ENCODE results near the gene MCHR1. TPM values are rescaled to one million over a fixed set of nuclear protein-coding genes. Genes with fewer than 3 reads are reported as not detected.

Gene MCHR1
- 0.51 and 0.99 TPM in 2 replicates for total RNA-seq
- 0.20 and 0.94 TPM in 2 replicates for polyA plus RNA-seq
- 0.10 and 0.53 TPM in 2 replicates for polyA plus RNA-seq (2012)
- polyA minus RNA-seq (ENCODE audit: low replicate concordance): not detected in 2 replicates

- no peaks in the 10 kb centered on the region for H3K36me3 ChIP-seq (ENCODE audit: control insufficient read depth, insufficient read depth, low read length)
- peak in 1 of 2 donors; percentile 35 for DNase-seq (ENCODE audit: low read depth in 2 of 2)
- peak within 1 kb of the TSS; percentile 38 for H2AFZ ChIP-seq (ENCODE audit: low read length)
- H4K20me1 ChIP-seq (ENCODE audit: control insufficient read depth, extremely low read depth, insufficient read depth, low read length): no peaks in the 10 kb centered on the region
- H3K4me1 ChIP-seq (ENCODE audit: control insufficient read depth, extremely low read depth, insufficient read depth, low read length): peaks cover 8% of the 10 kb centered on the region
- no peaks in the 10 kb centered on the region for H3K9me3 ChIP-seq (ENCODE audit: control insufficient read depth, insufficient read depth, low read depth, low read length)
- H3K4me3 ChIP-seq (replicated peaks in 1 of 4; ENCODE audit: control extremely low read depth in 1 of 4, insufficient read depth in 1 of 4, low read depth in 3 of 4, low read length in 4 of 4): peak within 1 kb of the TSS in 1 of 4 experiments; percentile 37
- TF ChIP-seq CTCF (conservative IDR thresholded peaks at IDR 0.05 in 1 of 2, IDR thresholded peaks at IDR 0.05 in 1 of 2; ENCODE audit: low read depth in 1 of 2, low read length in 2 of 2) (no peak), EZH2 (IDR thresholded peaks at IDR 0.05; ENCODE audit: low read length, missing control alignments) (peak; percentile 51)
- H3K27ac ChIP-seq (ENCODE audit: insufficient read depth, low read length): no peak within 1 kb of the TSS
- H3K27me3 ChIP-seq (ENCODE audit: control insufficient read depth, insufficient read depth, low read length): no peaks in the 10 kb centered on the region
- H3K79me2 ChIP-seq (ENCODE audit: control insufficient read depth, insufficient read depth, low read length): no peaks in the 10 kb centered on the region
- no peak within 1 kb of the TSS for H3K9ac ChIP-seq (ENCODE audit: insufficient read depth, low read length)
- H3K4me2 ChIP-seq (ENCODE audit: extremely low read depth, insufficient read depth, low read length): peak within 1 kb of the TSS; percentile 85
These were observed at the start of gene MCHR1 for GRCh38 chr22:40679249-40679963. TSS of gene MCHR1 (plus strand) at chr22:40679484. CDS start at chr22:40679653, 169 bp downstream.

- Histone ChIP-seq H3K27me3 (ENCODE audit: control insufficient read depth, insufficient read depth, low read length) (no peaks in the 10 kb centered on the region), H3K27ac (ENCODE audit: insufficient read depth, low read length) (no peak overlapping the region), H3K9ac (ENCODE audit: insufficient read depth, low read length) (no peak overlapping the region), H3K4me1 (ENCODE audit: control insufficient read depth, extremely low read depth, insufficient read depth, low read length) (peaks cover 7% of the 10 kb centered on the region), H3K9me3 (ENCODE audit: control insufficient read depth, insufficient read depth, low read depth, low read length) (no peaks in the 10 kb centered on the region), H3K4me3 (replicated peaks in 1 of 4; ENCODE audit: control extremely low read depth in 1 of 4, insufficient read depth in 1 of 4, low read depth in 3 of 4, low read length in 4 of 4) (no peak overlapping the region), H3K36me3 (ENCODE audit: control insufficient read depth, insufficient read depth, low read length) (no peaks in the 10 kb centered on the region), H3K79me2 (ENCODE audit: control insufficient read depth, insufficient read depth, low read length) (peaks cover 88% of the 10 kb centered on the region), H2AFZ (ENCODE audit: low read length) (no peak overlapping the region), H3K4me2 (ENCODE audit: extremely low read depth, insufficient read depth, low read length) (no peak overlapping the region), H4K20me1 (ENCODE audit: control insufficient read depth, extremely low read depth, insufficient read depth, low read length) (no peaks in the 10 kb centered on the region)
- TF ChIP-seq CTCF (conservative IDR thresholded peaks at IDR 0.05 in 1 of 2, IDR thresholded peaks at IDR 0.05 in 1 of 2; ENCODE audit: low read depth in 1 of 2, low read length in 2 of 2) (no peak), EZH2 (IDR thresholded peaks at IDR 0.05; ENCODE audit: low read length, missing control alignments) (no peak)
- peak in 1 of 2 donors; percentile 57 for DNase-seq (ENCODE audit: low read depth in 2 of 2)
These were observed 47.4 kb upstream of the MCHR1 start for GRCh38 chr22:40631925-40632324.

GRCh38 chr22:40633036-40633435 lies 46.2 kb upstream of the MCHR1 start:
- H3K4me2 ChIP-seq (ENCODE audit: extremely low read depth, insufficient read depth, low read length): no peak overlapping the region
- H3K79me2 ChIP-seq (ENCODE audit: control insufficient read depth, insufficient read depth, low read length): peaks cover 78% of the 10 kb centered on the region
- no peak overlapping the region for H2AFZ ChIP-seq (ENCODE audit: low read length)
- no peak overlapping the region for H3K9ac ChIP-seq (ENCODE audit: insufficient read depth, low read length)
- no peak overlapping the region for H3K4me3 ChIP-seq (replicated peaks in 1 of 4; ENCODE audit: control extremely low read depth in 1 of 4, insufficient read depth in 1 of 4, low read depth in 3 of 4, low read length in 4 of 4)
- DNase-seq (ENCODE audit: low read depth in 2 of 2): no peak
- no peaks in the 10 kb centered on the region for H3K36me3 ChIP-seq (ENCODE audit: control insufficient read depth, insufficient read depth, low read length)
- no peak for TF ChIP-seq CTCF (conservative IDR thresholded peaks at IDR 0.05 in 1 of 2, IDR thresholded peaks at IDR 0.05 in 1 of 2; ENCODE audit: low read depth in 1 of 2, low read length in 2 of 2)
- TF ChIP-seq EZH2 (IDR thresholded peaks at IDR 0.05; ENCODE audit: low read length, missing control alignments): no peak
- no peaks in the 10 kb centered on the region for H3K27me3 ChIP-seq (ENCODE audit: control insufficient read depth, insufficient read depth, low read length)
- H3K9me3 ChIP-seq (ENCODE audit: control insufficient read depth, insufficient read depth, low read depth, low read length): no peaks in the 10 kb centered on the region
- H3K27ac ChIP-seq (ENCODE audit: insufficient read depth, low read length): no peak overlapping the region
- H3K4me1 ChIP-seq (ENCODE audit: control insufficient read depth, extremely low read depth, insufficient read depth, low read length): peaks cover 7% of the 10 kb centered on the region
- H4K20me1 ChIP-seq (ENCODE audit: control insufficient read depth, extremely low read depth, insufficient read depth, low read length): no peaks in the 10 kb centered on the region

Measured in fibroblast of lung (primary cell).